Midbrain (tissue), 1 donor: ENCODE data around the gene COL28A1.
"Not testable (repeated sequence)": the region's sequence is repeated elsewhere in the genome, so short reads cannot be mapped to it uniquely, and the experiment has no call there.

ENCODE experiments used
- DNase-seq: peaks from one replicate; lab custom pipeline; 2025; lab: John Stamatoyannopoulos, UW

The COL28A1 gene

GRCh38 chr7:7561591-7561990 lies 25.9 kb upstream of the COL28A1 start:
- not testable (repeated sequence) for DNase-seq

- DNase-seq: no peak
Measured at GRCh38 chr7:7557252-7557651, 21.6 kb upstream of the COL28A1 start.

GRCh38 chr7:7556852-7557251 lies 21.2 kb upstream of the COL28A1 start:
- no peak for DNase-seq

- no peak for DNase-seq
Measured at GRCh38 chr7:7554649-7555575, 19.2 kb upstream of the COL28A1 start.

- DNase-seq: no peak
Measured at GRCh38 chr7:7554021-7554432, 18.4 kb upstream of the COL28A1 start.

GRCh38 chr7:7553386-7553785 lies 17.7 kb upstream of the COL28A1 start:
- no peak for DNase-seq

GRCh38 chr7:7552199-7552598 lies 16.5 kb upstream of the COL28A1 start:
- no peak for DNase-seq

- no peak for DNase-seq
Measured at GRCh38 chr7:7550663-7551062, 15.0 kb upstream of the COL28A1 start.

- no peak for DNase-seq
Measured at GRCh38 chr7:7548407-7548806, 12.7 kb upstream of the COL28A1 start.

GRCh38 chr7:7542251-7542835 lies 6.7 kb upstream of the COL28A1 start:
- no peak for DNase-seq

GRCh38 chr7:7539711-7540110 lies 4.0 kb upstream of the COL28A1 start:
- no peak for DNase-seq

GRCh38 chr7:7539152-7539551 lies 3.5 kb upstream of the COL28A1 start:
- no peak for DNase-seq

GRCh38 chr7:7537711-7538110 lies 2.0 kb upstream of the COL28A1 start:
- DNase-seq: no peak

GRCh38 chr7:7536396-7537019 lies 835 bp upstream of the COL28A1 start:
- DNase-seq: no peak

GRCh38 chr7:7533831-7534430 lies 1.7 kb downstream of the COL28A1 start:
- DNase-seq: no peak

- DNase-seq: no peak
Measured at GRCh38 chr7:7529328-7529727, 6.3 kb downstream of the COL28A1 start.

- DNase-seq: no peak
Measured at GRCh38 chr7:7527047-7527446, 8.6 kb downstream of the COL28A1 start.

GRCh38 chr7:7526006-7526405 lies 9.7 kb downstream of the COL28A1 start:
- no peak for DNase-seq

GRCh38 chr7:7524121-7524520 lies 11.6 kb downstream of the COL28A1 start:
- no peak for DNase-seq

GRCh38 chr7:7522421-7522820 lies 13.3 kb downstream of the COL28A1 start:
- DNase-seq: no peak

GRCh38 chr7:7521259-7521658 lies 14.4 kb downstream of the COL28A1 start:
- DNase-seq: no peak

- DNase-seq: no peak
Measured at GRCh38 chr7:7519528-7519927, 16.1 kb downstream of the COL28A1 start.

- DNase-seq: no peak
Measured at GRCh38 chr7:7519056-7519455, 16.6 kb downstream of the COL28A1 start.
